H1 (cell line): Measurements from ENCODE around the gene LRBA. TPM values are rescaled to one million over a fixed set of nuclear protein-coding genes. Genes with fewer than 3 reads are reported as not detected.

Experiments used
- CTCF ChIA-PET: fragments of 300-600 bp; sonication (Branson Sonifier 250); formaldehyde crosslinking; loops from one replicate; lab custom pipeline; 2021; ENCODE audit not compliant: partially characterized antibody; lab: Charles Lee
- POLR2A ChIA-PET: fragments of 300-600 bp; sonication (Branson Sonifier 250); formaldehyde crosslinking; loops from one replicate; lab custom pipeline; 2021; ENCODE audit warnings: inconsistent platforms; ENCODE audit not compliant: partially characterized antibody; lab: Charles Lee
- DNase-seq, 2 experiments: peaks; one replicate each; pipeline versions ENCODE4 v3.0.0 to v3.0.0-alpha.2; 2010 to 2022; ENCODE audit warnings: low spot score in 2 of 2, low read depth in 1 of 2, mixed read lengths in 1 of 2
- FAIRE-seq: peaks from 2 replicates; lab custom pipeline; 2011; peaks lifted over from hg19 to GRCh38; lab: Jason Lieb, UNC
- H2AFZ ChIP-seq: 2 replicates; pipeline ENCODE4 v1.8.1; 2012; ENCODE audit warnings: low read length, inconsistent platforms
- H2AK5ac ChIP-seq: 2 replicates; pipeline ENCODE4 v1.6.1; 2013; ENCODE audit warnings: low read depth, low read length
- H2BK120ac ChIP-seq: replicated peaks from 2 replicates; pipeline ENCODE3; 2013; ENCODE audit warnings: low read depth, low read length, inconsistent platforms
- H2BK12ac ChIP-seq: 2 replicates; pipeline ENCODE4 v1.6.1; 2013; ENCODE audit warnings: low read depth, low read length
- H2BK15ac ChIP-seq: 2 replicates; pipeline ENCODE4 v1.6.1; 2013; ENCODE audit warnings: low read length
- H2BK20ac ChIP-seq: 2 replicates; pipeline ENCODE4 v1.6.1; 2013; ENCODE audit warnings: low read length
- H2BK5ac ChIP-seq: 2 replicates; pipeline ENCODE4 v1.6.1; 2013; ENCODE audit warnings: low read depth, low read length
- H3K14ac ChIP-seq: 2 replicates; pipeline ENCODE4 v1.6.1; 2013; ENCODE audit warnings: inconsistent platforms; ENCODE audit not compliant: insufficient read length
- H3K18ac ChIP-seq: 2 replicates; pipeline ENCODE4 v1.6.1; 2013; ENCODE audit warnings: low read length; ENCODE audit errors: extremely low read depth
- H3K23ac ChIP-seq: 2 replicates; pipeline ENCODE4 v1.6.1; 2013; ENCODE audit warnings: inconsistent platforms; ENCODE audit not compliant: insufficient read length
- H3K23me2 ChIP-seq: 2 replicates; pipeline ENCODE4 v1.6.1; 2013; ENCODE audit warnings: low read depth, low read length
- H3K27ac ChIP-seq: 2 replicates; pipeline ENCODE4 v1.6.1; 2011; ENCODE audit warnings: low read depth, low read length, inconsistent platforms
- H3K27me3 ChIP-seq, 4 experiments: replicated peaks in 1 of 4; 1 replicate in 1 of 4; 2 replicates in 3 of 4; pipeline versions ENCODE4 v1.6.1 to v1.8.1; 2011 to 2013; ENCODE audit warnings: low read length in 3 of 4, mild to moderate bottlenecking in 3 of 4, inconsistent platforms in 2 of 4, mixed read lengths in 2 of 4, moderate library complexity in 1 of 4; ENCODE audit not compliant: control insufficient read depth in 3 of 4, insufficient read depth in 3 of 4; ENCODE audit errors: extremely low read depth in 1 of 4
- H3K36me3 ChIP-seq, 4 experiments: 2 replicates each; pipeline versions ENCODE4 v1.6.1 to v1.8.1; 2011 to 2013; ENCODE audit warnings: mild to moderate bottlenecking in 4 of 4, low read length in 3 of 4, moderate library complexity in 2 of 4, control low read depth in 1 of 4, inconsistent platforms in 1 of 4; ENCODE audit not compliant: insufficient read depth in 4 of 4, control insufficient read depth in 2 of 4
- H3K4ac ChIP-seq: replicated peaks from 2 replicates; pipeline ENCODE3; 2013; ENCODE audit warnings: low read length, low read depth, mixed read lengths, inconsistent platforms; ENCODE audit not compliant: insufficient read length
- H3K4me1 ChIP-seq, 4 experiments: replicated peaks in 1 of 4; 1 replicate in 1 of 4; 2 replicates in 3 of 4; pipeline versions ENCODE4 v1.6.1 to v1.8.1; 2011 to 2013; ENCODE audit warnings: low read length in 3 of 4, inconsistent platforms in 2 of 4, mixed read lengths in 1 of 4; ENCODE audit not compliant: insufficient read depth in 4 of 4, control insufficient read depth in 3 of 4
- H3K4me2 ChIP-seq, 2 experiments: 2 replicates each; pipeline versions ENCODE4 v1.6.1 to v1.8.1; 2011 to 2013; ENCODE audit warnings: low read depth in 2 of 2, low read length in 2 of 2, control low read depth in 1 of 2, inconsistent platforms in 1 of 2, mild to moderate bottlenecking in 1 of 2; ENCODE audit not compliant: insufficient read depth in 1 of 2
- H3K4me3 ChIP-seq, 4 experiments: fragments of 200-600, 300-600 bp in 1 of 4; sonication (generic), shearing (Covaris generic), sonication (Bioruptor Twin) in 1 of 4; 2 replicates each; pipeline versions ENCODE4 v1.5.1 to v1.8.1; 2011 to 2016; ENCODE audit warnings: low read length in 4 of 4, low read depth in 3 of 4, control low read depth in 2 of 4, inconsistent platforms in 2 of 4, mild to moderate bottlenecking in 2 of 4, mixed read lengths in 1 of 4, moderate library complexity in 1 of 4; ENCODE audit not compliant: insufficient read depth in 2 of 4; ENCODE audit errors: extremely low read depth in 1 of 4
- H3K56ac ChIP-seq: replicated peaks from 2 replicates; pipeline ENCODE3; 2013; ENCODE audit warnings: low read depth, mild to moderate bottlenecking, mixed read lengths, low read length, inconsistent platforms; ENCODE audit not compliant: insufficient read length
- H3K79me1 ChIP-seq: 2 replicates; pipeline ENCODE4 v1.6.1; 2013; ENCODE audit warnings: low read depth, low read length, control low read depth
- H3K79me2 ChIP-seq, 2 experiments: 2 replicates each; pipeline versions ENCODE4 v1.6.1 to v1.8.1; 2012 to 2013; ENCODE audit warnings: low read length in 2 of 2, mild to moderate bottlenecking in 2 of 2, inconsistent platforms in 1 of 2; ENCODE audit not compliant: insufficient read depth in 2 of 2, control insufficient read depth in 1 of 2
- H3K9ac ChIP-seq, 4 experiments: replicated peaks in 1 of 4; 1 replicate in 1 of 4; 2 replicates in 3 of 4; pipeline versions ENCODE4 v1.6.1 to v1.8.1; 2011 to 2013; ENCODE audit warnings: low read depth in 3 of 4, low read length in 3 of 4, control low read depth in 2 of 4, mild to moderate bottlenecking in 2 of 4, moderate library complexity in 2 of 4, inconsistent platforms in 1 of 4; ENCODE audit errors: extremely low read depth in 1 of 4
- H3K9me3 ChIP-seq, 2 experiments: 2 replicates each; pipeline versions ENCODE4 v1.6.1 to v1.8.1; 2012 to 2013; ENCODE audit warnings: mild to moderate bottlenecking in 2 of 2, moderate library complexity in 2 of 2, control low read depth in 1 of 2, inconsistent platforms in 1 of 2, low read depth in 1 of 2, low read length in 1 of 2, mixed read lengths in 1 of 2; ENCODE audit not compliant: insufficient read depth in 2 of 2
- H4K20me1 ChIP-seq, 2 experiments: replicated peaks in 1 of 2; 2 replicates each; pipeline versions ENCODE3 to v1.8.1; 2011 to 2013; ENCODE audit warnings: inconsistent platforms in 2 of 2, low read length in 2 of 2, mild to moderate bottlenecking in 1 of 2; ENCODE audit not compliant: insufficient read depth in 2 of 2, control insufficient read depth in 1 of 2
- H4K5ac ChIP-seq: 2 replicates; pipeline ENCODE4 v1.6.1; 2013; ENCODE audit warnings: low read length, low read depth, mixed read lengths, inconsistent platforms; ENCODE audit not compliant: insufficient read length
- H4K8ac ChIP-seq: 2 replicates; pipeline ENCODE4 v1.8.0; 2013; ENCODE audit warnings: mild to moderate bottlenecking, moderate library complexity, low read length, inconsistent platforms; ENCODE audit not compliant: insufficient read depth; ENCODE audit errors: extremely low read depth
- H4K91ac ChIP-seq: replicated peaks from 2 replicates; pipeline ENCODE3; 2013; ENCODE audit warnings: low read length, mixed read lengths, inconsistent platforms; ENCODE audit not compliant: insufficient read length
- HDAC6 ChIP-seq: IDR thresholded peaks from one replicate; pipeline ENCODE4 v1.7.1; 2012; ENCODE audit warnings: low read depth, mild to moderate bottlenecking, inconsistent platforms, low read length, moderate library complexity
- KDM4A ChIP-seq: IDR thresholded peaks from one replicate; pipeline ENCODE4 v1.7.1; 2012; ENCODE audit warnings: low read depth, mild to moderate bottlenecking, moderate library complexity, low read length, inconsistent platforms; ENCODE audit not compliant: severe bottlenecking
- YY1 ChIP-seq: IDR thresholded peaks from 2 replicates; pipeline ENCODE4 v1.6.1; 2011; ENCODE audit warnings: low read depth, mild to moderate bottlenecking, low read length
- WGBS, 2 experiments: shearing (Covaris generic) in 1 of 2; methylation state at CpG; one replicate each; pipeline versions ENCODE4 v1.1.6 to v1.1.7; 2013 to 2015; ENCODE audit warnings: low lambda C conversion rate in 2 of 2, mixed read lengths in 2 of 2, inconsistent platforms in 1 of 2, low coverage in 1 of 2, missing lambda C conversion rate in 1 of 2; ENCODE audit not compliant: insufficient replicate concordance in 2 of 2, insufficient coverage in 1 of 2, insufficient read length in 1 of 2; ENCODE audit errors: extremely low coverage in 1 of 2, missing lambda C conversion rate in 1 of 2; 5-methylcytosine and 5-hydroxymethylcytosine counted together
- polyA plus RNA-seq, 7 experiments: library from polyadenylated mRNA; depleted of rRNA in 3 of 7; stranded (reverse) in 5 of 7; unstranded in 2 of 7; fragments of >200 nt in 5 of 7; fragments of 200-250 nt in 2 of 7; gene quantifications; 1 replicate in 5 of 7; 2 replicates in 1 of 7; 4 replicates in 1 of 7; pipeline versions ENCODE4 v1.2.1 to v1.2.3, GENCODE V29; 2011 to 2013; ENCODE audit warnings: missing spikeins in 2 of 7, mixed read lengths in 2 of 7
- total RNA-seq: library from RNA; stranded (reverse); fragmentation: NEBNext Ultra II Directional; extraction: Animal tissue kit (Norgen Biotek cat#: 25700); gene quantifications from 2 replicates; pipeline ENCODE4 v1.2.1, GENCODE V29; 2021

LRBA gene
- total and polyA plus RNA-seq, 2 of the 8 experiments (the other 6 are each of a cell fraction or from before 2014, with no cell fraction given), result 54.6 to 83.2 TPM

DNA sequence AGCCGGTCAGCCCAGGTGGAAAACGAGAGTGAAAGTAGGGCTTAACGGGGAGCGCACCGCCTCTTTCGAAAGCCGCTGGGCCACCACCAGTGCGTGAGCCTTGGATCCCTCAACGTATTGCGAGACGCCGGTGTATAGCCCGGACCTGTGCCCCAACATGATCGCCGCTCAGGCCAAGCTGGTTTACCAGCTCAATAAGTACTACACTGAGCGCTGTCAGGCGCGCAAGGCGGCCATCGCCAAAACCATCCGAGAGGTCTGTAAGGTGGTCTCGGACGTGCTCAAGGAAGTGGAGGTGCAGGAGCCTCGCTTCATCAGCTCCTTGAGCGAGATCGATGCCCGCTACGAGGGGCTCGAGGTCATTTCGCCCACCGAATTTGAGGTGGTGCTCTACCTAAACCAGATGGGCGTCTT is 432.2 kb downstream of the LRBA start:
- Histone ChIP-seq H3K23ac (no peak overlapping the region), H2BK120ac (no peak overlapping the region), H3K36me3 (no peaks in the 10 kb centered on the region), H3K27me3 (peaks cover 2 to 50% (median 34%) of the 10 kb centered on the region in 4 experiments; a peak in 6 of 7 replicates), H3K79me1 (no peaks in the 10 kb centered on the region; the same call in 1 of the 2 replicates), H3K9ac (peak overlapping the region in 1 of 4 experiments; percentile 0; a peak in 1 of 7 replicates), H2AFZ (no peak overlapping the region), H3K79me2 (no peaks in the 10 kb centered on the region), H2BK15ac (no peak overlapping the region), H3K4me2 (peak overlapping the region; percentile 93 to 99), H3K27ac (no peak overlapping the region), H3K9me3 (no peaks in the 10 kb centered on the region), H4K5ac (no peak overlapping the region), H3K14ac (no peak overlapping the region), H4K20me1 (peaks cover 14 to 20% of the 10 kb centered on the region in 2 experiments), H3K56ac (no peak overlapping the region), H2BK20ac (no peak overlapping the region), H3K4me1 (peaks cover 6 to 15% (median 8%) of the 10 kb centered on the region in 4 experiments; a peak in 5 of 7 replicates), H3K18ac (peak overlapping the region; percentile 56; the same call in 1 of the 2 replicates), H3K4ac (no peak overlapping the region), H2AK5ac (no peak overlapping the region), H4K8ac (no peak overlapping the region), H3K23me2 (peaks cover 27% of the 10 kb centered on the region), H4K91ac (no peak overlapping the region), H2BK5ac (no peak overlapping the region), H3K4me3 (peak overlapping the region; percentile 40 to 68 (median 62)), H2BK12ac (peak overlapping the region; percentile 19; the same call in 1 of the 2 replicates)
- 0 out of 2 replicates have a peak, but pooled peaks have one; percentile 54 for TF ChIP-seq YY1
- TF ChIP-seq HDAC6, result no peak
- peak; percentile 63 for TF ChIP-seq KDM4A
- ChIA-PET POLR2A (no interaction called here), CTCF (interaction anchor here (1.0 to 2.1 kb wide), 3 partner anchors 8 to 287 kb away, joined by 3 to 4 read pairs (median 3); no protein-coding TSS in a partner anchor)
- 1% methylated on average over 32 of the region's 32 CpGs; no CpG with 5 or more reads in 1 of the 2 experiments for WGBS, 2 experiments
- peak in 1 of 2 experiments; percentile 70 for DNase-seq
- FAIRE-seq, result no peak
